GM23248 (cell line): Measurements from ENCODE around the gene SWAP70.
"Not testable (repeated sequence)": the region's sequence is repeated elsewhere in the genome, so short reads cannot be mapped to it uniquely, and the experiment has no call there.

Experiments
- EZH2 ChIP-seq: fragments of 200-600 bp; sonication (generic); IDR thresholded peaks from 2 replicates; pipeline ENCODE4 v1.6.1; 2018; ENCODE audit warnings: antibody characterized with exemption, mild to moderate bottlenecking; ENCODE audit not compliant: insufficient read depth, poor library complexity, severe bottlenecking
- EZH2phosphoT487 ChIP-seq: fragments of 200-600 bp; sonication (generic); IDR thresholded peaks from 2 replicates; pipeline ENCODE4 v1.6.1; 2018; ENCODE audit warnings: antibody characterized with exemption, moderate library complexity, mild to moderate bottlenecking, low read depth; ENCODE audit not compliant: insufficient read depth

GRCh38 chr11:9743512-9743911, 79.6 kb downstream of the SWAP70 start:
- TF ChIP-seq EZH2phosphoT487, EZH2: not testable (repeated sequence)
